ENCODE measurements around the gene STAG2.
"Not testable (repeated sequence)": the region's sequence is repeated elsewhere in the genome, so short reads cannot be mapped to it uniquely, and the experiment has no call there.

Gene STAG2

GRCh38 chrX:124084417-124084816, 122.9 kb downstream of the STAG2 start:
- not testable (repeated sequence) for DNase-seq

DNA sequence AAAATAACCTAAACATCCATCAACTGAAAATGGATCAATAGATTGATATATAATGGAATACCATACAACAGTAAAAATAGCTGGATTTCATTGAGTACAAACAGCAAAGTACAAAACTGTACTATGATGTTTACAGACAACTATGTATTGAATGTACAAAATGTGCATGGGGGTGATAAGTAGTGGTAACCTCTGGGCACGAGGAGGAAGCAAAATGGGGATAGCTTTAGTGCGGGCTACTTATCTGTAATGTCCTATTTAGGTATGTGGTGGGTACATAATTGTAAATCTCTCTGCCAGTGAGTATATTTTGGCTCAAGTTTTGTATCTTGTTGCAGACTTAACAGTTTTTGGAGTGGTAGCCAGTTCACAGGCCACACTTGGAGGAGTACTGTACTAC, 123.6 kb downstream of the STAG2 start:
- no peak for DNase-seq

DNA sequence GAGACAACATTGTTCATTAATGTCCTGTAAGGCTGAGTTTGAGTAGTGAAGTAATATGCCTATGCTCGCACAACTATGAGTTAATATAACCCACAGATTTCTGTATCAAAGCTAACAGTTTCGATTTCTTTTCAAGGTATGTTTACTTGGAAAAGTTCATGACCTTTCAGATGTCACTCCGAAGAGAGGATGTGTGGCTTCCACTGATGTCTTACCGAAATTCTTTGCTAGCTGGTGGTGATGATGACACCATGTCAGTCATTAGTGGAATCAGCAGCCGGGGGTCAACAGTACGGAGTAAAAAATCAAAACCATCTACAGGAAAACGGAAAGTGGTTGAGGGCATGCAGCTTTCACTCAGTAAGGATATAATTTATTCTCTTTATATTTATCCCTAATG, 124.9 kb downstream of the STAG2 start:
- DNase-seq: no peak

- DNase-seq: no peak
Observed at GRCh38 chrX:124087000-124087746, 125.7 kb downstream of the STAG2 start.

- no peak for DNase-seq
Observed at GRCh38 chrX:124093222-124093621, 131.7 kb downstream of the STAG2 start.

DNA sequence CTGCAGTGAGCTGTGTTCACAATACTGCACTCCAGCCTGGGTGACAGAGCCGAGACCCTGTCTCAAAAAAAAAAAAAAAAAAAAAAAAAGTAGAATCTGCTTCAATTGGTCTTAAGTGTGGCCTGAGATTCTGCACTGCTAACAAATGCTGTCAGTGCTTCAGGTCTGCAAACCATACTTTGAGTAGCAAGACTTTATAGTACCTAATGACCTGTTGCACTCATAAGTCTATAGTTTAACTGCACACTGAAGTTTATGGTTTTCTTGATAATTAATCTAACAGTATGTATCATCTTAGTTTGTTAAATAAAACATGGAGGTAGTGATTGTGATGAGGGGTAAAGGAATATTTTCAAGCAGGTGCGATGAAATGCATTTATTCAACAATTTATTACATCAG, 135.6 kb downstream of the STAG2 start:
- no peak for DNase-seq

DNA sequence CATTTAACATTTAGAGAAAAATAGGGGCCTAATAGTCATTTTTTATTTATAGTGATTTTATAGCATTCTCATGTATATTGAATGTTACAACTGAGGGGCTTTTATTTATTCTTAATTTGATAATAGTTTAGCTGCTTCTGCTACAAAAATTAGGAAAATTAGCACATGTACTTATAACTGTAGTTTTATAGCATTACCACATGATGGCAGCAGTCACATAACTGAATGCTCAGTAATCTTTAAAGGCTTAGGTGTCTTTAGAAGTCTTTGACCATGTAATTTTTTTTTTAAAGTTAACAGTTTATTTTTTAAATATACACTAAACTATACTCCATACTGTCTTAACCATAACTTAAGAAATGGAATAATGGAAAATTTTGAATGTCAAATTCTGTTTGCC, 136.6 kb downstream of the STAG2 start:
- peak; percentile 20 for DNase-seq

DNA sequence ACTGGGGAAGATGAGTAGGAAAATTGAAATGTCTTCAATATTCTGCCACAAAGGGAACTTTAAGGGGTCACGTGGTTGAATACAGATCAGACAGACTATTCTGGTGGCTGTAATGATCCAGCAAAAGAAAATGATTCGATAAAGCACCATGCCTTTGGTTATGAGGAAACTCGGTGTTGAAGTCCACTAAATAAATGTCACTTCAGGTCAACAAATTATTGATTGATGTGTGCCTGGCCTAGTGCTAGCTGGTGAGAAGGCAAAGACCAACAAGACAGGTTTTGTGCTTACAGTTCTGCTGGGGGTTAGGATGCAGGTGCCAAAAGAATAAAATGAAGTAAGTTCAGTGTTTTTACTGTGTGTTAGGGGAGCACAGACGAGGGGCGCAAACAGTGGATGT, 142.5 kb downstream of the STAG2 start:
- DNase-seq: no peak

- DNase-seq: not testable (repeated sequence)
Observed at GRCh38 chrX:124104512-124104911, 143.0 kb downstream of the STAG2 start.

DNA sequence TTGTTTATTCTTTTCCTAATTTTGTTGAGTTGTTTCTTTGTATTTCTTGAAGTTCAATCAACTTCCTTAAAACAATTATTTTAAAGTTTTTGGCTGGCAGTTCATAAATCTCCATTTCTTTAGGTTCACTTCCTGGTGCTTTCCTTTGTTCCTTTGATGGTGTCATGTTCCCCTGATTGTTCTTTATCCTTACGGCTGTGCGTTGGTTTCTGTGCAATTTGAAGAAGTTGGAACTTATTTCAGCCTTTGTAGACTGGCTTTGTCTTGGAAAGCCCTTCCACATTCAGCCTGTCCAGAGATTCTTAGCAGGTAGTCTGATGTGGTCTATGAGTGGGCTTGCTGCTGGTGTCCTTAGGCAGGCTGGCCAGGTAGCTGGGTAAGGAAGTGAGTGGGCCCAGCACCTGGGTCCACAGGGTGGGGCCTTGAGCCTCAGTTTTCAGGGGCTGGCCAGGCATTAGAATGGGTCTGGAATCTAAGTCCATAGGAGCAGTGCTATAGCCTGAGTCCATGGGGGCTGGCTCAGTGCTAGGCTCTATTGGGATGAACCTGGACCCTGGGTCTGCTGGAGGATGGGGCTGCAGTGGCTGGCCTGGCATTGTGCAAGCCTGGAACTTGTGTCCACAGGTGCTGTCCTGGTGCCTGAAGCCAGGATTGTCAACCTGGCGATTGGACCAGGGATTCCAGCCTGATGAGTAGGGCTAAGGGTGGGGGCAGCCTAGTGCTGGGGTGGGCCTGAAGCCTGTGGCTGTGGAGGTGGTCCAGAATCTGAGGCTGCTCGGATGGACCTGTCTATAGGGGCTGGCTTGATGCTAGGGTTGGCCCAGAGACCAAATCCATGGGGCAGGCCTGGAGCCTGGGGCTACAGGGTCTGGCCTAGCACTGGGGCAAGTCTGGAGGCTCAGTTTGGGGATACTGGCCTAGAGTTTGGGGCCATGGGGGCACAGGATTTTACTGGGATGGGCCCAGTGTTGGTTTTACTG, 152.4 kb downstream of the STAG2 start:
- DNase-seq: no peak

- DNase-seq: no peak
Observed at GRCh38 chrX:124117325-124117724, 155.8 kb downstream of the STAG2 start.

DNA sequence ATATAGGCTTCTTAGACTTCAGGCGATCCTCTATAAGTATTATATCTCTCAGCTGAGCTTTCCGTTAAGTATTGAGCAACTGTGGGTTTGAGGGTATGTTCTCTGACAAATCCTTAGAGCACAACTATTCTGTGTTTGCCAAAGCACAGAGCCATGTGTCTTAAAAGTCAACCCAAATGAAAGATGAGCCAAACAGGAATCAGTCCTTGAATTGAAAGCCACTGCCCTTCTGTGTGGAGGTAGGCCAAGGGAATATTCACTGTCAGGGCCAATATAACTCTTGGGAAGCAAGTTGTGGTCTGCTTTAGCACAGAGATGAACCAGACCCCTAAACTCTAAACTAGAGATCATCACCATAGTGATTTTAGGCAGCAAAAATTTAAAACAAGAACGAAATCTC, 164.0 kb downstream of the STAG2 start:
- no peak for DNase-seq

DNA sequence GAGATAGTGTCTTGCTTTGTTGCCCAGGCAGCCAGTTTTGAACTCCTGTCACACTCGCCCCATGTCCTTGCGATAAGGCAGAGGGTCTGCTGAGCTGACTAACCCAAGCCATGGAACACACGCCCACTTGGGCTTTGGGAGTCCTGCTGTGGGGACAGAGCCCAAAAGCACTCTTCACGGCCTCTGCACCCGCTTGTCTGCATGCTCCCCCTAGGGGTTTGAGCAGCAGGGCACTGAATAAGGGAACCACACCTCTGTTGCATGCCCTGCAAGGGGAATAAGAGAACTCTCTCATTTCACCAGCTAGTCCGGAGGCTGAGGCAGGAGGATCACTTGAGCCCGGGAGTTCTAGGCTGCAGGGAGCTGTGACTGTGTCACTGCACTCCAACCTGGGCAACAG, 166.0 kb downstream of the STAG2 start:
- DNase-seq: no peak

DNA sequence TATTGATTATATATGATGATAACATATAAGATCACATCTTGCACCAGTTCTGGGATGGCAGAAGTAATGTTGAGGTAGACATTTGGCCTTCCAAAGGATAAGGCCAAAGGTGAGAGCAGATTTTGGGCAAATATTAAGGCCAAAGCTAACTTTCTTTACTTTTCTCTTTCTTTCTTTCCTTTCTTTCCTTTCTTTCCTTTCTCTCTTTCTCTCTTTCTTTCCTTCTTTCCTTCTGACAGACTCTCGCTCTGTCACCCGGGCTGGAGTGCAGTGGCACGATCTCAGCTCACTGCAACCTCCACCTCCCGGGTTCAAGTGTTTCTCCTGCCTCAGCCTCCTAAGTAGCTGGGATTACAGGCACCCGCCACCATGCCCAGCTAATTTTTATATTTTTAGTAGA, 170.9 kb downstream of the STAG2 start:
- not testable (repeated sequence) for DNase-seq

DNA sequence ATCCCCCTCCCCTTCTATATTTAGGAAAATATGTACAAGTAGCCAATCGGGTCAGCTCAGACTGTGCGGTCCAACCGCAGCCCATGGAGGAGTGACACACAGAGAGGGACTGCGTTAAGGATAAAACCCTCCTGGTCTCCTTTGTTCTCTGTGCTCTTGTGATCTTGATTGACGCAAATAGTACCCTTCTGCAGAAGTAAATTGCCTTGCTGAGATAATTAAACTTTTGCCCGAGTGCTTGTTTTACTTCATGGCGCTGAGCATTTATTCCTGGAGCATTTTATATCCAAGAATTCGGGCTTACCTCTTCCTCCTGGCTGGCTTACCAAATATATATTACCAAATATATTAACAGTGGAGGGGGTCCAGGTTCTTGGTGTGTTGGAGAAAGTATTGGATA, 184.2 kb downstream of the STAG2 start:
- no peak for DNase-seq

- no peak for DNase-seq
Observed at GRCh38 chrX:124151195-124151594, 189.7 kb downstream of the STAG2 start.
